B cell (primary cell): ENCODE data around the gene LRCOL1. TPM values are rescaled to one million over a fixed set of nuclear protein-coding genes. Genes with fewer than 3 reads are reported as not detected.

Source experiments
- ATAC-seq: fragments of 200-7000 bp; cut with Tn5 transposase; one replicate; pipeline ENCODE4 v1.10.0; 2021; ENCODE audit warnings: low read depth, mild to moderate bottlenecking, moderate number of reproducible peaks, moderate library complexity
- CTCF ChIA-PET: fragments of 350-600 bp; sonication (Branson Sonifier 250); formaldehyde crosslinking; loops from one replicate; lab custom pipeline; 2021; ENCODE audit warnings: antibody characterized with exemption, inconsistent platforms; lab: Charles Lee
- POLR2A ChIA-PET: fragments of 350-600 bp; sonication (Branson Sonifier 250); formaldehyde crosslinking; loops from one replicate; lab custom pipeline; 2021; ENCODE audit warnings: antibody characterized with exemption; lab: Charles Lee
- DNase-seq: peaks from one replicate; pipeline ENCODE4 v3.0.0; 2013
- H2AFZ ChIP-seq: 2 replicates; pipeline ENCODE4 v1.6.1; 2012; ENCODE audit warnings: mild to moderate bottlenecking, low read depth, low read length; ENCODE audit not compliant: insufficient read depth, poor library complexity, severe bottlenecking
- H3K27ac ChIP-seq, 2 donors: 1 replicate in 1 of 2; 2 replicates in 1 of 2; pipeline ENCODE4 v1.5.1; 2012 to 2013; ENCODE audit warnings: low read length in 2 of 2, mild to moderate bottlenecking in 2 of 2, moderate library complexity in 1 of 2
- H3K27me3 ChIP-seq, 4 experiments: fragments of 200-600 bp in 1 of 4; sonication (generic) in 1 of 4; replicated peaks in 1 of 4; 1 replicate in 2 of 4; 2 replicates in 2 of 4; pipeline versions ENCODE4 v1.6.1 to v1.7.0; 2013 to 2016; ENCODE audit warnings: low read length in 3 of 4, mild to moderate bottlenecking in 2 of 4, mixed read lengths in 1 of 4, moderate library complexity in 1 of 4; ENCODE audit not compliant: insufficient read depth in 4 of 4, control insufficient read depth in 3 of 4; ENCODE audit errors: control extremely low read depth in 1 of 4
- H3K36me3 ChIP-seq, 2 experiments: replicated peaks in 1 of 2; 1 replicate in 1 of 2; 2 replicates in 1 of 2; pipeline versions ENCODE4 v1.6.1 to v1.7.1; 2013; ENCODE audit warnings: low read length in 1 of 2; ENCODE audit not compliant: insufficient read depth in 2 of 2, control insufficient read depth in 1 of 2; ENCODE audit errors: control extremely low read depth in 1 of 2, extremely low read depth in 1 of 2
- H3K4me1 ChIP-seq, 2 donors: fragments of 200-600 bp in 1 of 2; sonication (generic) in 1 of 2; 1 replicate in 1 of 2; 2 replicates in 1 of 2; pipeline versions ENCODE4 v1.5.1 to v1.6.1; 2013 to 2017; ENCODE audit warnings: low read length in 2 of 2; ENCODE audit not compliant: control insufficient read depth in 2 of 2, insufficient read depth in 2 of 2
- H3K4me2 ChIP-seq: replicated peaks from 2 replicates; pipeline ENCODE3; 2012; ENCODE audit warnings: mild to moderate bottlenecking, low read depth, low read length; ENCODE audit not compliant: poor library complexity, severe bottlenecking
- H3K4me3 ChIP-seq, 5 experiments: fragments of 200-600 bp in 1 of 5; sonication (generic) in 1 of 5; 1 replicate in 3 of 5; 2 replicates in 2 of 5; pipeline versions ENCODE4 v1.5.1 to v1.7.0; 2011 to 2016; ENCODE audit warnings: low read length in 4 of 5, mild to moderate bottlenecking in 4 of 5, low read depth in 2 of 5, control low read depth in 1 of 5, moderate library complexity in 1 of 5; ENCODE audit not compliant: insufficient read depth in 1 of 5; ENCODE audit errors: control extremely low read depth in 1 of 5, extremely low read depth in 1 of 5
- H3K79me2 ChIP-seq: fragments of 200-600 bp; sonication (generic); one replicate; pipeline ENCODE4 v1.6.0; 2016; ENCODE audit warnings: low read length; ENCODE audit not compliant: control insufficient read depth, insufficient read depth
- H3K9ac ChIP-seq: fragments of 200-600 bp; sonication (generic); 2 replicates; pipeline ENCODE4 v1.6.1; 2017; ENCODE audit warnings: mild to moderate bottlenecking, low read length, moderate library complexity
- H3K9me3 ChIP-seq, 3 donors: one replicate each; pipeline versions ENCODE4 v1.6.1 to v1.7.1; 2013; ENCODE audit warnings: low read length in 2 of 3; ENCODE audit not compliant: control insufficient read depth in 2 of 3, insufficient read depth in 1 of 3; ENCODE audit errors: control extremely low read depth in 1 of 3
- H4K20me1 ChIP-seq: 2 replicates; pipeline ENCODE4 v1.6.0; 2012; ENCODE audit warnings: mild to moderate bottlenecking, low read length; ENCODE audit not compliant: insufficient read depth, control insufficient read depth, poor library complexity, severe bottlenecking
- H3K27ac Mint-ChIP-seq: one replicate; pipeline ENCODE4 v1.8.0; 2021; ENCODE audit warnings: mixed read lengths
- H3K27me3 Mint-ChIP-seq: one replicate; pipeline ENCODE4 v1.8.0; 2021; ENCODE audit warnings: mixed read lengths
- H3K4me1 Mint-ChIP-seq: one replicate; pipeline ENCODE4 v1.8.0; 2021; ENCODE audit warnings: mixed read lengths
- H3K4me3 Mint-ChIP-seq: one replicate; pipeline ENCODE4 v1.8.0; 2021; ENCODE audit warnings: mixed read lengths
- H3K9me3 Mint-ChIP-seq: one replicate; pipeline ENCODE4 v1.8.0; 2022; ENCODE audit warnings: mixed read lengths; ENCODE audit not compliant: insufficient read depth
- CTCF ChIP-seq: fragments of 200-600 bp; IDR thresholded peaks from one replicate; pipeline ENCODE4 v1.8.0; 2022; ENCODE audit warnings: antibody characterized with exemption, mild to moderate bottlenecking
- EZH2 ChIP-seq: IDR thresholded peaks from 2 replicates; pipeline ENCODE4 v1.6.1; 2012; ENCODE audit warnings: borderline replicate concordance, low read depth, mild to moderate bottlenecking, moderate library complexity, low read length; ENCODE audit not compliant: insufficient read depth, poor library complexity, severe bottlenecking
- WGBS: methylation state at CpG from one replicate; pipeline ENCODE4 v1.1.5; 2013; ENCODE audit warnings: missing lambda C conversion rate; ENCODE audit not compliant: insufficient coverage; 5-methylcytosine and 5-hydroxymethylcytosine counted together
- intact Hi-C: fragments of 100-400 bp; cut with micrococcal nuclease; formaldehyde crosslinking; loops from one replicate; pipeline ENCODE4 v1.10.0; 2022
- polyA plus RNA-seq: library from polyadenylated mRNA; depleted of rRNA; stranded (reverse); fragments of >200 nt; gene quantifications from 2 replicates; pipeline ENCODE4 v1.2.3, GENCODE V29; 2012
- total RNA-seq, 2 donors: library from RNA; stranded (reverse); fragments of 120-200 nt in 1 of 2; gene quantifications; 1 replicate in 1 of 2; 2 replicates in 1 of 2; pipeline versions ENCODE4 v1.2.3 to v1.2.4, GENCODE V29; 2013 to 2022

The LRCOL1 gene
- total and polyA plus RNA-seq, 2 donors (not counting 1 experiment from before 2014, with no cell fraction given), result not detected

DNA sequence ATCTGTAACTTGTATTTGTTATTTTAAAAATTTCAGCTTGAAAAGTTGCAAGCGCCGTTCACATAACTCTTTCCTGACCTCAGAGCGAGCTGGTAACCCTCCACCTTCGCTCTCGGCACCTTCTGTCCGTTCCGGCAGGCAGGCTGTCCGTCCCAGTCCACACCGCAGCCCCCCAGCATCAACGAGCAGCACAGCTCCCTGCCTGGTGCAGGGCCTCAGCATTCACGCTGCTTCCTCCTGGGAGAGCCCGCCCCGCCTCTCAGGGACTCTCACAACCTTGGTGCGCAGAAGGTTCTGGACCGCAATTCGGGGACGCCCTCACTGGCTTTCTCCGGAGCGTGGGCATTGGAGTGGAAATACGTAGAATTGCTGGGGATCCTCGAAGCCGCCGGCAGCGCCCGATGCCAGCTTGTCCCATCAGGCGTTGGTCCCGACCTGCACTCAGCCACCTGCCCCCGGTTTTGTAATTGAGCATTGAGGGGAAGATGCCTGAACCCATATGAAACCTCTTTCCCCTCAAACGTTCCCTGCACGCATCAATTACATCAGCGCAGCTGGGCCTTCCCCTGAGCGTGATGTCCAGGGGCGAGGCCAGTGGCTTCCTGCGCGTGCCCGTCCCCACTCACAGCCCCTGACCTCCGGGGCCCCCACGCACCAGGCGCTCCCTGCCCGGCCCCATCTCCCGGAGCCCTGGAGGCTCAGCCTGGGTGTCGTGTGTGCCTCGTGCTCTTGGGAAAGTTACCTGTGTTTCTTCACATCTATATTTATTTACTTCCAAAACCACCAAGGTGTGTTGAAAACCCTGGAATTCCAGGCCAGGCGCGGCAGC lies 19.1 kb downstream of the LRCOL1 start:
- ATAC-seq (no peak), DNase-seq (no peak)
- Histone ChIP-seq H3K36me3 (no peaks in the 10 kb centered on the region), H3K4me3 (no peak overlapping the region), H3K4me1 (no peaks in the 10 kb centered on the region), H3K27me3 (peaks cover 0 to 6% (median 1%) of the 10 kb centered on the region in 4 experiments), H3K9me3 (peaks cover 0 to 20% (median 0%) of the 10 kb centered on the region in 3 donors), H3K27ac (no peak overlapping the region), H3K9ac (no peak overlapping the region), H4K20me1 (no peaks in the 10 kb centered on the region), H3K79me2 (no peaks in the 10 kb centered on the region), H2AFZ (no peak overlapping the region), H3K4me2 (no peak overlapping the region)
- TF ChIP-seq EZH2, result no peak
- TF ChIP-seq CTCF, result no peak
- Mint-ChIP-seq H3K4me1 (no peaks in the 10 kb centered on the region), H3K9me3 (no peaks in the 10 kb centered on the region), H3K27ac (no peak overlapping the region), H3K27me3 (peaks cover 6% of the 10 kb centered on the region), H3K4me3 (no peak overlapping the region)
- POLR2A ChIA-PET, result no interaction called here
- intact Hi-C loops, result no loop called here
- WGBS, result 96% methylated on average over 43 of the region's 45 CpGs
- CTCF ChIA-PET, result no interaction called here
